ENCODE data around the gene UMAD1.

DNA sequence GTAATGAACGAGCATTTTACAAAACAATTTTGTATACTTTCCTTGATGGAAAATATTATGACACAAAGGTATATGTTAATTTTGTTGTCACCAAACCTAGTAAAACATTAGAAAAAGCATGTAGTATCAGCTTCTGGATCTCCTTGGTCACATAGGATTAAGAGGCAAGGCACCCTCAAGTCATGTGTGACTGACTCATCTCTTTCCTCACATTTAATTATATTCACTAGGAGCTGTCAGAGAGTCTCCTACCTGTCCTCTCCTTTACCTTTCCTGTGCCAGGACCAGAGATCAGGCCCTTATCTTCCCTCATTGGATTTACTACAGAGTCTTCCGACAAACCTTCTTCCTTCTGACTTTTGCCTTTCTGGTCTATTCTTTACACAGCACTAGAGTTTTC, 189.1 kb downstream of the UMAD1 start:
- no peak for TF ChIP-seq CTCF (IDR thresholded peaks at IDR 0.05)
- TF ChIP-seq POLR2A (IDR thresholded peaks at IDR 0.05) = no peak
